ENCODE results near the gene NCBP3.

DNA sequence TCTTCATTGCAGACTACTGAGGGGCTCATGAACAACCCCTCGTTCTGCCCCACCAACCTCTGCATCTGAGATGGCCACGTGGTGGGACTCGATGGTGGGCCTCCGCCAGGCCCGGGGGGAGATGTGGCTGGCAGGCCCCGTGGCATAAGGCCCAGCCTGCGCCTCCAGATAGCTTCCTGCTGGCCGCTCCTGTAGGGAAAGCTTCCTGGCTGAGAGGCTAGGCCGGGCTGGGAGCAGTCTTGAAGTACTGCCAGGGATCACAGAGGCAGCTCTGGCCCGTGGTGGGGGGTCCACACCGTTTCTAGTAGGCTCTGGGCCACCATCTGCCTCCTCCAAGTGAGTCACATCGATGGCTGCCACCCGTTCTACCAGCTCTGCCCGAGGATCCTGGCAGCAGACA is 39.2 kb upstream of the NCBP3 start:
- TF ChIP-seq POLR2AphosphoS5 (IDR thresholded peaks at IDR 0.05; ENCODE audit: low read depth, low read length) (no peak), TAF1 (IDR thresholded peaks at IDR 0.05; ENCODE audit: borderline replicate concordance, insufficient read depth, low read length) (no peak), FOXP2 (optimal IDR thresholded peaks at IDR 0.05; ENCODE audit: borderline replicate concordance, extremely low read depth, extremely low read length, insufficient read depth) (no peak)

Measured in PFSK-1 (cell line).